Glutamatergic neuron (in vitro differentiated cells): ENCODE results near the gene CPA2. TPM values are rescaled to one million over a fixed set of nuclear protein-coding genes. Genes with fewer than 3 reads are reported as not detected.

Experiments
- DNase-seq: peaks from one replicate; pipeline ENCODE4 v3.0.0; 2022
- H3K27ac Mint-ChIP-seq: one replicate; pipeline ENCODE4 v1.8.0; 2020; ENCODE audit warnings: mild to moderate bottlenecking, mixed read lengths, inconsistent platforms; ENCODE audit not compliant: unreplicated experiment
- H3K27me3 Mint-ChIP-seq: one replicate; pipeline ENCODE4 v1.8.0; 2020; ENCODE audit warnings: mild to moderate bottlenecking, moderate library complexity, mixed read lengths, inconsistent platforms; ENCODE audit not compliant: unreplicated experiment
- H3K36me3 Mint-ChIP-seq: one replicate; pipeline ENCODE4 v1.8.0; 2020; ENCODE audit warnings: mild to moderate bottlenecking, mixed read lengths, inconsistent platforms; ENCODE audit not compliant: unreplicated experiment
- H3K4me1 Mint-ChIP-seq: one replicate; pipeline ENCODE4 v1.8.0; 2020; ENCODE audit warnings: mild to moderate bottlenecking, low read depth, mixed read lengths, inconsistent platforms; ENCODE audit not compliant: unreplicated experiment
- H3K4me3 Mint-ChIP-seq: one replicate; pipeline ENCODE4 v1.8.0; 2020; ENCODE audit warnings: mild to moderate bottlenecking, mixed read lengths, inconsistent platforms; ENCODE audit not compliant: unreplicated experiment
- H3K9me3 Mint-ChIP-seq: one replicate; pipeline ENCODE4 v1.8.0; 2020; ENCODE audit warnings: mild to moderate bottlenecking, moderate library complexity, mixed read lengths, inconsistent platforms; ENCODE audit not compliant: unreplicated experiment
- CTCF ChIP-seq: fragments of 200-600 bp; sonication (generic); IDR thresholded peaks from one replicate; pipeline ENCODE4 v1.5.0; 2021; ENCODE audit not compliant: partially characterized antibody, unreplicated experiment
- total RNA-seq: library from RNA; stranded (reverse); fragmentation: NEBNext Ultra II Directional; extraction: Animal tissue kit (Norgen Biotek cat#: 25700); gene quantifications from one replicate; pipeline ENCODE4 v1.2.1, GENCODE V29; 2021; ENCODE audit not compliant: unreplicated experiment

CPA2 gene
- total RNA-seq, 1 donor from 2014 or later, result not detected

DNA sequence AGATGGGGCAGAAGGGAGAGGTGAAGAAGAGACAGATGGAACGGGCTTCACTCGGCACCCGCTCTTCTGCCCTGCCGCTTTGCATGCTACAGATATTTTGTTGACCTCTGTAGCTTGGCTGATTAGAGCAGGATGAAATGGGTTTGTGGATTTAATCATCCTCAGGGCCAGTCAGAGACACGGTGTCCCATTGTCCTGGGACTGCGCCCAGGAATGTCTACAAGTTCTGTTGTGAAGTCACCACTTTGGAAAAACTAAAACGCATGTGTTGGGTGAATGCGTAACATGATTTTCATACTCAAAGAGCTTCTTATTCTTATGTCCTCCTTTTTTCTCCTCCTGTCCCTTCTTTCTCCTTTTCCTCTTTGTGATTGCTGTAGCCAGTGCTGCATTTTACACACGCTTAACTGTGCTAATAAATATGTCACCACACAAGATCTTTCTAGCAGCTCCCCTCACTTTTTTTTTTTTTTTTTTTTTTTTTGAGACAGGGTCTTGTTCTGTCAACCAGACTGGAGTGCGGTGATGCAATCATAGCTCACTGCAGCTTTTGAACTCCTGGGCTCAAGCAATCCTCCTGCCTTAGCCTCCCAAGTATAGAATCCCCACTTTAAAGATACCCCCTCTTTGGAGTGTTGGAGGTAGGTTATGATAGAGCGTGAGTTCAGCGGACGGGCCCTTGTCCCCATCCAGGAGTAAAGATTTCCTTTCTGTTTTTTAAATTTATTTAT lies 29.7 kb downstream of the CPA2 start:
- Mint-ChIP-seq H3K4me1 (no peaks in the 10 kb centered on the region), H3K9me3 (no peaks in the 10 kb centered on the region), H3K27me3 (peaks cover 3% of the 10 kb centered on the region), H3K36me3 (peaks cover 7% of the 10 kb centered on the region), H3K4me3 (no peak overlapping the region), H3K27ac (no peak overlapping the region)
- no peak for DNase-seq
- TF ChIP-seq CTCF, result no peak

GRCh38 chr7:130297628-130298543 lies 31.2 kb downstream of the CPA2 start:
- peaks cover 3% of the 10 kb centered on the region for H3K27me3 Mint-ChIP-seq
- no peak for DNase-seq
- no peak for TF ChIP-seq CTCF
- peaks cover 7% of the 10 kb centered on the region for H3K36me3 Mint-ChIP-seq
- H3K4me3 Mint-ChIP-seq, result no peak overlapping the region
- no peak overlapping the region for H3K27ac Mint-ChIP-seq
- H3K9me3 Mint-ChIP-seq, result no peaks in the 10 kb centered on the region
- no peaks in the 10 kb centered on the region for H3K4me1 Mint-ChIP-seq

GRCh38 chr7:130298544-130299326 lies 32.1 kb downstream of the CPA2 start:
- H3K4me1 Mint-ChIP-seq, result no peaks in the 10 kb centered on the region
- no peak for DNase-seq
- no peak for TF ChIP-seq CTCF
- H3K36me3 Mint-ChIP-seq, result peaks cover 7% of the 10 kb centered on the region
- H3K4me3 Mint-ChIP-seq, result no peak overlapping the region
- H3K27ac Mint-ChIP-seq, result no peak overlapping the region
- no peaks in the 10 kb centered on the region for H3K9me3 Mint-ChIP-seq
- peaks cover 3% of the 10 kb centered on the region for H3K27me3 Mint-ChIP-seq

DNA sequence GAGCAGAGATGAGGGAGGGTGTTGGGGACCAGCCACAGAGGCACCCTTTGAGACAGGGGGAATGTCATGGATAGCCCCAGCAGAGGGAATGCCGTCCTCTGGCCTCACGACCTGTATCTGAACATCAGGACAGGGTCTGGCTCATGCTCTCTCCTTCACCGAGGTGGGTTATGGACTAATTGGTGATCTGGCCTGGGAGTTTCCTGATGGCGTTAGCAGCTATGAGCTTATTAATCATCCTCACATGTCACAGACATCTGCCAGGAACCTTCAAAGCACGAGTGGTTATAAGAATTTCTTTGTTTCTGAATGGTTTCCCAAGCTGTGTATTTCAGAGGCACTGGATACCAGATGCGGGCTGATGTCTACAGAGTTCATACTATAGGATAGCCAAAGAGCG lies 33.2 kb downstream of the CPA2 start:
- peaks cover 7% of the 10 kb centered on the region for H3K36me3 Mint-ChIP-seq
- H3K27me3 Mint-ChIP-seq, result peaks cover 3% of the 10 kb centered on the region
- no peak overlapping the region for H3K27ac Mint-ChIP-seq
- H3K4me1 Mint-ChIP-seq, result no peaks in the 10 kb centered on the region
- no peak for DNase-seq
- H3K4me3 Mint-ChIP-seq, result no peak overlapping the region
- TF ChIP-seq CTCF, result no peak
- H3K9me3 Mint-ChIP-seq, result no peaks in the 10 kb centered on the region
